ELR (cell line): ENCODE results near the gene DLGAP1.

Experiments used
- DNase-seq: peaks from one replicate; pipeline ENCODE4 v3.0.0-alpha.2; 2015; ENCODE audit warnings: low read depth

The DLGAP1 gene

DNA sequence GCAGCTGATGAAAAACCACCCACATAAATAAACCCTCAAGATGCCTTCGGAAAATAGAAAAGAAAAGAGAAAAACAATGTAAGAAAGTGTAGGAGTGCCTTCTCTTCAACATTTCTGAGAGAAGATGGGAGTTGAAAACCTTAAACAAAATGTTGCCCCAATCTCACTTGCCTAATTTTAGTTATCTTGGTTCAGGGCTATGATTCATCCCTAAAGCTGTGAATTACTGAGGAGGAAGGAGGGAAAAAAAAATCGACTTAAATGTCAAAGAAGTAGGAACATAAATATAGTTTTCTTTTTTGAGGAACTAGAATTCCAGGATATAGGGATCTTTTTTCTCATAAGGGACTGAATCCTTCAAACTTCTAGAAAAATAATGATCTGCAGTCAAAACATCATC is 644.8 kb downstream of the DLGAP1 start:
- DNase-seq, result no peak

DNA sequence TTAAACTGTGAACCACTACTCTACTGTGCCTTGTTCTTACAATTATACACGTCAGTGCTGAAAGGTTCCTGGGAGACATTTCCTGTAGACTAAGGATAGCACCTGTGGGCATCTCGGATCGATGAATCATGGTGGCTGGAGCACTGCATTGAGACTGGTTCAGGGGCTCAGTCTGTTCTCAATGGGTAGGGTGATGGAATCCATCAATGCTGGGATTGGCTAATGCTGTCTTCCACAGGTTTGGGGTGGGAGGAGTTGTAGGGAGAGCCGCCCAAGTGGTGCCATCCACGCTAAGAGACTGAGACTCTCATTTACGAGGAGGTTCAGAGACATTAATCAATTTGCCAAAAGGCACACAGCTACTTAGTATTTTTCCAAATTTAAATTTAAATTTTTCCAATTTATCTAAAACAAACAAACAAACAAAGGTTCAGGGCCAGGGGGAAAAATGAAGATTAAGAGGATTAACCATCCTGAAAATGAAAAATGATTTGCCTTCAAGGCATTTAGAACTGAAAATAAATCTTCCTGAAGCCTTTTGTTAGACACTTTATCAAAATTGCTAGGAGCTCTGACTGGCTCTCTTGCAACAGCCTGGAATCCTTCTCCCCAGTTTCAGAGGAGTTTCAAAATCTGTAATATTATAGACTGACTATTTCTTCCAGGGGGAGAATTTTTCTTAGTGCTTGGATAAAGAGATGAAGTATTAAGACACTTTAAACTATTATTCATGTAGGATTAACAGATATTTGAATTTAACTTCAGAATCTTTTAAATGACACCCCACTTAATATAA is 645.9 kb downstream of the DLGAP1 start:
- no peak for DNase-seq

DNA sequence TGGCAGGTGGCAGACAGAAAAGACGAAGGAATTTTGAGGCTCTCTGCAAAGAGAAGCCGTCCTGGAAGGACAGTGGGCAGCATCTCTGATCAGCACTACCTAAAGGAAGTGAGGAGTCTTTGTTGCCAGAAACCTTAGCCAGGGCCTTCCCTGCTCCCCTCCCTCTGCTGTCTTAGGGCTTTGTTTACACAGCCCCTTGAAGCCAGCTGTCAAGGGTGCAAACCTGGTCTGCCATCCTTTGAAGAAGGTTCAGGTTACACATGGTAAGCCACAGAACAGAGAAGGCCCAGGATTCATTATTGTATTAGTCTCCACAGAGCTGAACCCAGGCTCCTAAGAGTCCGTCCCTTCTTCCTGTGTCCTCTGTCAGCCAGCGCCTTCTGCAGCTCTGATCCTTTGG is 648.5 kb downstream of the DLGAP1 start:
- DNase-seq, result no peak

DNA sequence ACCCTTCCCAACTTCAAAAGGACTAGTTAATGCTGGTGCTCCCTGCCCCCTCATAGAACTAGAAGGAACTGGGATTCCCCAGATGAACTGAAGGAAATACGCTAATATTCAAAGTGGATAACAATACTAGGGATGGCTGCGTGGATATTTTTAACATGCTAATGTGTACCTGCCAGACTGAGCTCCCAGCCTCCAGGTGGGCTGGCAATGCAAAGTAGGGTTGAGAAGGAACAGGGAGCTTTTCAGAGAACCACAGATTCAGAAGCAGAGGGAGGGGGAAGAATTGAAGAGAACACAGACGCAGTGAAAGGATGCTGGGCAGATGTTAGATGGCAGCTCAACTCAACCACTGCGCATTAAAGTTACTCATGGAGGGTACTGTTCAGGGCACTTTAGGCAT is 650.8 kb downstream of the DLGAP1 start:
- no peak for DNase-seq

DNA sequence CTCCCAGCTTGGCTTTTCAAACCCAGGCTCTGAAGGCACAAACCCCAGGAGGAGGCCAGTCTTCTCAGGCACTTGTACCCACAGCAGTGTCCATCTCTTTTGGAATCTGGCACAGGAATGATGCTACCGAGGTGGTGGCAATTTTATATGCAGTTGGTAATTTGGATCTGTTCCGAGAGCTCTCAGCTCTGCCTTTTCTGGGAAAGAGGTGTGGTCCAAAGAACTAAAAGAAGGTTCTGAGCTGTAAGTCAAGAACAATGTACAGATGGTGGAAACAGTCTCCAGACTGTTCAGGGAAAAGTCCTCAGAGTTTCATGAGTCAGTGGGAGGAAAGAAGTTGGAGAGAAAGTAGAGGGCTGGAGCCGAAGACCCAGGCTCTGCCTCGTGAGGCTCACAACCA is 651.8 kb downstream of the DLGAP1 start:
- DNase-seq, result no peak

DNA sequence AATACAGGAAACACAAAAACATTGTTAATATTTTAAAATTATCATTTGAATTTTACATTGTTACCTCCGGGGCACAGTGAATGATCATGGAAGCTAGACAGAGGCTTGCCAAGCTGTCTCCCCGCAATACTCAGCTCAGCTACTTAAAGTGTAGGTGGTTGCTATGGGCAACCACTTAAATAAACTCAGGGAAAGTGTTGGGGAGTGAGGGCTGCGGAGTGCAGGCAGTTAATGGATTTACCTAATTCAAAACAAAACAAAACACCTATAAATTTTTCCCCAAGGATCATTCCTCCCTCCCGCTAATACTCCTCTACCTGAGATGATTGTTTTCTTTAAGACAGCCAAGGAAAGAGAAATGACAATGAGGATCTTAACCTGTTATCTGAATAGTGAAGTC is 655.6 kb downstream of the DLGAP1 start:
- DNase-seq, result no peak

DNA sequence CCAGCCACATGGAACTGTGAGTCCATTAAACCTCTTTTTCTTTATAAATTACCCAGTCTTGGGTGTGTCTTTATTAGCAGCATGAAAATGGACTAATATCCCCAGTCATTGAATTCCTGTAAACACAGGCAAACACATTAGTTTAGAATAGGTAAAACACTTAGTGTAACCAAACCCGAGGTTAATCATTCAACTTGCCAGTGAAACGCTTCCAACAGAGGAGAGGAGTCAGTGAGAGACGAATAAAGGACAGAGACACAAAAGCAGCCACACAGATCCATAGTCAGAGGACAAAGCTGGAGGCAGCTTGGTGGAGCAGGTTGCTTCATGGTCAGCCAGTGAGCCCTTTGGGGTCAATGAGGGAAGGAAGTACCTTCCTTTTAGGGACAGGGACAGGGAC is 657.1 kb downstream of the DLGAP1 start:
- DNase-seq, result no peak

DNA sequence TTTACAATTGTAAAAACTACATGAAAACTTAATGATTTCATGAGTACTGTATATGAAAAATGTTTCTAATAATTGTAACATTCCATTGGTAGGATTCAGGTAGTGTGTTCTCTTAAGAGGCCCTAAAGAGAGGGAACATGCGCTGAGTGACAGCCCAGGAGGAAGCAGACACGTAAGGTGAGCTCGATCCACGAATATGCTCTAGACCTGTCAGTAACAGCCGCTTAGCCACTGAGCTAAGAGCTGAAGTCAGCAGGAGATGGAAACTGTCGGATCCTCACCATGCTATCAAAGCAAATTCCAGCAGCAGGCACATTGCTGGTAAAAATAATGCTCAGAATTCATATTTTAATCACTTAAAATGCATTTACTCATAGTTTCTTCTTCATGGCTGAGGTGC is 658.7 kb downstream of the DLGAP1 start:
- DNase-seq, result no peak

DNA sequence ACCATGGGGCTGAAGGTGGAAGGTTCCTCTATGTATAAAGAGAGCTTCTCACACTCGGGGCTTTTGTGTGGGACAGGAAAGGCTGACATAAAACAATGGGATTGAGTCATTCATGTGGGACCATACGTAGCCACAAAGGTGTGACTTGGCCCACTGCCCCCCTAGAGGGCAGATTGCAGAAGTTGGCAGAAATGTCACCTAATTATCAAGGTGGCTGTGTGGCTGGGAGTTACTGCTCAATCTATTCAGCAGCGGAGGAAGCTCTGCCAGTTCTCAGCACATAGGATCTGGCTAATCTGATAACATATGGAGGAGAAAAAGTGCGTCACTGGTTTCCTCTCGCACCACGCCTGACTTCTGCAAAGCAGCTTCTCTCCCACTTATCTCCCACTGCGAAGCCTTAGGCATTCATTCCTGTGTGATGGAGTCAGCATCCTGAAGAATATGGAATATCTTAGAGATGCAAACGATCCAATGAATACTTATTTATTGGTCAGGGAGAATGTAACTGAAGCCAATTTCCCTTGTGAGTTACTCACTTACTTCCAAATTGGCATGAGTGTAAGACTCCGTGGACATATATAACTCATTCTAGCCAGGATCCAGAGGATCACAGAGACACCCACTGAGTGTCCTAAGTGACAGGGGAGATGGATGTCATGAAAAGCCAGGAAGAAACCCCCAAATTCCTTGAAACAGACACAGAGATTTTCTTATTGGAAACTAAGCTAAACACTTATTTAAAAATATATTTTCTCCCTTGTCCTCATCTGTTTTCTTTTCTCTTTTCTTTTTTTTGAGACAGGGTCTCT is 660.4 kb downstream of the DLGAP1 start:
- DNase-seq, result peak; percentile 99

DNA sequence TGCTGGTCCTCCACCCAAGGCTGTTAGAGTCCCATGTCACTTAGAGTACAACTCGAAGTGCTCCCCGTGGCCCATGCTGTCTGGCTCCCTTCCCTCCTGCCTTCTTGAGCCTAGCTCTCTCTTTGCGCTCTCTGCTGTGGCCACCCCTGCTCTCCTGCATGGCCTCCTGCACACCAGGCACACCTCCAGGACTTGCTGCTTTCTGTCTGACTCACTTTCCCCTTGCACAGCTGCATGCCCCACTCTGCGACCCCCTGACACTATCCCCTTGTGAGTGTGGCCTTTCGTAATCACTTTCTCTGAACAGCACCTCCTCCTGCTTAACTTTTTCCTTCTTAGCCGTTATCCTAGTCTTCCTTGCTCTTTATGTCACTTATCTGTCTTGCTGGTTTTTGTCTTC is 661.6 kb downstream of the DLGAP1 start:
- no peak for DNase-seq

DNA sequence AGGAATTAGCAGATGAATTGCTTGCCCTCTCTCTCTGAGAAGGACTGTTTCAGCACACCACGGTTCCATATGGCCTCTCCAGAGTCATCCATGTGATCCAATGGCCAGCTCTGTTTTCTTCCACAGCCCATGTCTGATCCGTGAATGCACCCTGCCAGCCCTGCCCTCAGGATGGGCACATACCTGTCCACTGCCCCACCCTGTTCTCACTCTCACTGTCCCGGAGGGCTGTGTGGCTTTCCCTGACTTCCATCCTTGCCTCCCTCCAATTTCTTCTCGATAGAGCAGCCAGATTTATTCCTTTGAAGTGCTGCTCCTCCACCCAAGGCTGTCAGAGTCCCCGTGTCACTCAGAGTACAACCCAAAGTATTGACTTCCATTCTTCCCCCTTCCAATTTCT is 662.0 kb downstream of the DLGAP1 start:
- DNase-seq, result no peak

DNA sequence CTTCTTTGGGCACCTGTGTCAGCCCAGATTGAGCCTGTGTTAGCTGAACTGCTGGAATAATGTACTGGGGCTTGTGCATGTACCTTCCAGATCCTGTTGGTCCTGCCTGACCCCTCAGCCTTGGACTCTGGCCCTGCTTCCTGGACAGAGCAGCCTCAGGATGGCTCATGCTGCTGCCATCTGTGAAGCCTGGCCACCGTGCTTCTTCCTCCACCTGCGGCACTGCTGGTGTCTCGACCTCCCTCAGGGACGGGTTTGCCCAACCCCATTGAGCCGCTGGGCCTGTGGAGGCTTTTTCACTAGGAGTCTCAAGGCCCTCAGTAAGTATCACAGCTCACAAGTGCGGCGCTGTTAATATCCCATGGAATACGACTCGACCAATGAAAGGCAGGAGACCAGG is 662.4 kb downstream of the DLGAP1 start:
- no peak for DNase-seq

DNA sequence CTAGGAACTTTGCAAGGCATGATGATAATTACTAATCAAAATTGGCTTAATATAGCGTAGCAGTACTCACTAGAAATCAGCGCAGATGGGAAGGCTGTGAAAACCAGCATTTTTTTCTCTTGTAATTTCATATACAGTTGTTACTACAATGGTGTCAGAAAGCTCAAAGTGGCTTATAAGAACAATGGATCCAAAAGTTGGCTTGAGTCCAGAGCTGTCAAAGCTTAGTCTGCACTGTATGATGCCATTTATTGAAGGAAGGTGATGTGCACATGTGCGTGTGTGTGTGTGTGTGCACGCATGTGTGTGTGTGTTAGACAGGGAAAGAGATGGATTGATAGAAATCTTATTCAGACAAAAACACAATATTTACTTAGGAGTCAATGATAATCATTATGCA is 663.9 kb downstream of the DLGAP1 start:
- DNase-seq, result no peak

DNA sequence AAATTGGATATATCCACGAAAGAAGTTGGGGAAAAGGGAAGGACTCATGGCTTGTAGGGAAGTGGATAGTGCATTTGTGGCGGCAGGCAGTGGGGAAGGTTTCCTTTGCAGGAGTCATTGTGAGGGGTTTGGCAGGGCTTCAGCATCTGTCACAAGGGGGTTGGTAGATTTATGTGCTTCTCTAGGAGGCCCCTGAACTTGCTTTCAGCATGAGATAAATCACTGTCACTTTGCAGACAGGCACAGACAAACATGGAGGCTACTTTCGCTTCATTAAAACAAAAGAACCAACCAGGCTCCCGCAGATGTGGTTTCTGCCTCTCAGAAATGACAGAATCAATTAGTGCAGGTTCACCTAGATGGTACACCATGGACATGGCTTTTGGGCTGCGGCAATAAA is 664.4 kb downstream of the DLGAP1 start:
- no peak for DNase-seq

DNA sequence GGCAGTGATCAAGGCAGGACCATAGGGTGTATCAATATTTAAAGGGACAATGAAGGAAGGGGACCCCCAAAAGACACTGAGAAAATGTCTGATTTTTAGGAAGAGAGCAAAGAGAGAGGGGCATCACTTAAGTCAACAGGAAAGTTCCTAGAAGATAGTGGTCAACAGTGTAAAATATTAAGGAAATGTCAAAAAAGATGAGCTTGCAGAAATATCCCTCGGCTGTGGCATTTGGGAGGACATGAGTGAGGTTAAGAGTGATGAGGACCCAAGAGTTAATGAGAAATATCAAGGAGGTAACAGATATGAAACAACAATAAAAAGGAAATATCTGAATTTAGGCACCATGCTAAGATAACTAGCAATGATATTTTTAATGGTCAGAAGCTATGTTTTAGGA is 665.6 kb downstream of the DLGAP1 start:
- no peak for DNase-seq

DNA sequence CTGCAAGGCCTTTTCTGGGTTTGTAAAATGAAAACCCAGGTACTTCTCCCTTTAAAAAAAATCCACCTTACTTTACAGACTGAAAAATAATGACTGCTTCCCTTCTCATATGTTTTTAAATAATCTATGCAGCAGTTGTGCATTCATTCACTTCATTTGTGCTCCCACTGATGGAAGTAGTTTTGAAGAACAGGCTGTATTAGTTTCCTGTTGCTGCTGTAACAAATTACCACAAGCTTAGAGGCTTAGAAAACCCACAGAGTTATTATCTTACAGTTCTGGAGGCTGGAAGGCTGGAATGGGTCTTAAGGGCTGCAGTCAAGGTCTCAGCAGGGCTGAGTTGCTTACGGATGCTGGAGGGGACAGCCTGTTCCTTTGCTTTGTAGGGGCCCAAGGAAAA is 670.2 kb downstream of the DLGAP1 start:
- DNase-seq, result no peak

DNA sequence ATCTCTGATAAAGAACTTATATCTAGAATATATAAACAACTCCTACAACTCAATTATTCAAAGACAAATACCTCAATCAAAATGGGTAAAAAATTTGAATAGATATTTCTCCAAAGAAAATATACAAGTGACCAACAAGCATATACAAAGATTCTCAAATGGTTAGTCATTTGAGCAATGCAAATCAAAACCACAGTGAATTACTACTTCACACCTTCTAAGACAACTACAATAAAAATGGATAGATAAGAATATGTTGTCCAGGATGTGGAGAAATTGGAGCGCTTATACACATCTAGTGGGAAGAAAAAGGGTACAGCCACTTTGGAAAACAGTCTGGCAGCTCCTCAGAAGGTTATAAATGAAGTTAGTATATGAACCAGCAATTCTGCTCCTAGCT is 672.2 kb downstream of the DLGAP1 start:
- peak; percentile 67 for DNase-seq

DNA sequence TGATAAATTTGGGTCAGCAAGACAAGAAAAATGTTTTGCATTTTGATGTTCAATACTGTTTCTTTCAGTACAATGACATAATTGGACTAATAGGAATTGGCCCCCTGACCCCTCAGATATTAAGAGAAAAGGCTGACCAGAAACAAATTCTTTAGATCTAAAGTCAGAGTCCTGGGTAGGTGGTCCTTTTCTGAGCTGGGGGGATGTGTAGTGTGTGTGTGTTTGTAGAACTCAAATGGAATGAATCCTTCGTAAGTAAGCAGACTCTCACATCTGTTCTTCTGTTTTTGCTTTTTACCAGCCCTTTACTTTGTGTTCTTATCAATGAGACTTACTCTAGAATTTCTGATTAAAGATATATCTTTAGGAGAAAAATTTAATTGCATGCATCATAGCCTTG is 677.4 kb downstream of the DLGAP1 start:
- DNase-seq, result no peak

DNA sequence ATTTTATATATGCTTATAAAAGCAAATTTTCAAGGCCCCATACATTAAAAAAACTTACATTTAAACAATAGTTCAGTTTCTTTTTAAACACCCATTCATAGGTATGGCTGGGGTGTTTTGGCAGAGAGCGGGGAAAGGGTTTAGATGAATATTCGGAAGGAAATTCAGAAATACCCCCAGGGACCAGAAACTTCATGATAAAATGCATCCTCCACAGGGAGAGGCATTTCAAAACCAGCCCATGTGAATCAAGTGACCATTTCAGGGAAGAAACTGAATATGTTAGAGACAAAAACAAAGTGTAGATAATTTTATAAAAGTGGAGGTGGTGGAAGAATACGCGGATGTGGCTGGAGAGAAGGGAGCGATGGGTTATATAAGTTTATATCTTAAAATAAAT is 678.0 kb downstream of the DLGAP1 start:
- no peak for DNase-seq

DNA sequence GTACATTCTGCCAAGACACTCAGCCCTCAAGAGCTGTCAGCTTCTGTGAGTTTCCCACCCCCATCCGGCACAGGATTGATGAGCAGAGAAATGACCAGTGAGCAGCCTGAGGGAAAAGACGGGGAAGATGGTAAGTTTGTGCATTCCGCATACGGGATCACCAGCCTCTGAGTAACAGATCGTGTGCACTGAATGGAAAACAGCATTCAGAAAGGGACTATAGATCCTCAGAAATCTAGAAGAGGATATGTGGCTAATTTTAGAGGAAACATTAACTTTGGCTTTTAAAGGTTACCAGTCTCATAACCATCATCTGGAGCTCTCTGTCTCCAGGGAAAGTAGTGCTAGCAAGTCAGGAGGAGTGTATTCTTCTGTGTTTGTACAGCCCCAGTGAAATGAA is 679.1 kb downstream of the DLGAP1 start:
- DNase-seq, result no peak

DNA sequence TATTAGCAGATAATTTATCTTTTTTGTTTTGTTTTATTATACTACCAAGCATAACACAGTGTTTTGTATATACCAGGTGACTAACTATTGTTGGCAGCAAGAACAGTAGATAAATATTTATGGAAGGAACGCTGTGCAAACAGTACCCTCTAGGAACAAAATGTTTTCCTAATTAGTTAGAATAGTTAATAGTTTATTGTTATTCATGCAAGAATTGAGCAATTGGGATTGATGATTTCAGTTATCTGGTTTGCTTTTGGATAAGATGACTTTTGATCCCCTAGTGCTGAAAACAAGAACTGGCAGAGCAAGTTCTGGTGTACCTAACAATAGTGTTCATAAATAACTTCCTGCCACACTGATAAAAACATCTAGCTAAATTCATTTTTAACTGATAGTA is 681.8 kb downstream of the DLGAP1 start:
- no peak for DNase-seq

DNA sequence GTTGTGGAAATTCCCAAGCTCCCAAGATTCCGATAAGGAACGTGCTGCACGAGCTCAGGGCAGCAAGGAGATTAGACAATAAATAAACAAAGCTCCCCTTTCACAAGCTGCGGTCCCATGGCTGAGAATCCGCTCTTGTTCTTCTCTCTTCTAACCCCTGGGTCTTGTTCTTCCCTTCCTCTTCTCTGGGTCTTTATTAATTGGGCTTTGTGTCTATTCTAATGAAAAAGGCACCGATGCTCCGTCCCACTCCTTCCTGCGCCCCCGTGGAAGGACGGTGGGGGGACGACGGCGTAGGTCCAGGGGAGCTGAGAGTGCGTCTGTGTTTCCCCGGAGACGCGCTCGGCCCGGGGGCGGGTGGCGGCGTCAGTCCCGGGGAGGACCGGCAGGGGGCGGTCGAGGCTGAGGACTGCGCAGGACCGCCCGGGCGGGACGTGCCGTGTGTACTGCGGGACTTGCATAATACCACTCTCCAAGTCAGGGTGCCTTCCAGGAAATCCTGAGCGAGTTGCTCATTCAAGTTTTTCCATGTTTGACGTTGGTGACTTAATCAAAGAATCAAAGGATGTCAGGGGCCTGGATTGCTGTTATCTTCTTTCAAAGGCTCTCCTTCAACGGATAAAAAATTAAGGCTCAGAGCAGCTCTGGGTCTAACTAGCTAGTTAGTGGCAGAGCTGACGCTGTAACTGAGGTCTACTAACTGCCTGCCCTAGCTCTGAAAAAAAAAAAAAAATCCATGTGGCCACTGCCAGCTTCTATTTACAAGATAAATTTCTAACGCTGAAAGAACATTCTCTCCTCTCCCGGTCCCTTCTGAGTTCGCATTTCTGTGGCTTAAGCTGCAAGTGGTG is 683.8 kb downstream of the DLGAP1 start:
- peak; percentile 93 for DNase-seq

DNA sequence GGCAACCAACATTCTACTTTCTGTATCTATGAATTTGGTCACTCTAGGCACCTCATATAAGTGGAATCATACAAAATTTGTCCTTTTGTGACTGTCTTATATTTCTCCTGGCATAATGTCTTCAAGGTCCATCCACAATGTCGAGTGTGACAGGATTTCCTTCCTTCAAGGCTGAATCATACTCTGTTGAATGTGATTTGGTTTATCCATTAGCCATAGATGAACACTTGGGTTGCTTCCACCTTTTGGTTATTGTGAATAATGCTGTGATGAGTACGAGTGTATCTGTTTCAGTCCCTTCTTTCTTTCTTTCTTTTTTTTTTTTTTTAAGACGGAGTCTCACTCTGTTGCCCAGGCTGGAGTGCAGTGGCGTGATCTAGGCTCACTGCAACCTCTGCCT is 693.8 kb downstream of the DLGAP1 start:
- DNase-seq, result no peak
